HEK293T (cell line): ENCODE measurements around the gene UPK3B.
"Not testable (repeated sequence)": the region's sequence is repeated elsewhere in the genome, so short reads cannot be mapped to it uniquely, and the experiment has no call there.

ENCODE experiments used
- CTCF ChIA-PET: fragments of 350-600 bp; formaldehyde crosslinking; extraction: SDS; loops from one replicate; lab custom pipeline; 2021; ENCODE audit warnings: antibody characterized with exemption, inconsistent platforms; lab: Yijun Ruan, JAX
- POLR2A ChIA-PET: fragments of 350-600 bp; formaldehyde crosslinking; extraction: SDS; loops from one replicate; lab custom pipeline; 2020; ENCODE audit warnings: antibody characterized with exemption, inconsistent platforms; lab: Yijun Ruan, JAX
- DNase-seq: peaks from one replicate; pipeline ENCODE4 v3.0.0; 2012; ENCODE audit warnings: mixed read lengths; ENCODE audit errors: extremely low spot score

Gene UPK3B

GRCh38 chr7:76480403-76481253 is 29.7 kb upstream of the UPK3B start:
- CTCF ChIA-PET, DNase-seq, POLR2A ChIA-PET: not testable (repeated sequence)

- CTCF ChIA-PET, DNase-seq, POLR2A ChIA-PET: not testable (repeated sequence)
These were observed 27.7 kb upstream of the UPK3B start for GRCh38 chr7:76482660-76483059.

- DNase-seq, POLR2A ChIA-PET, CTCF ChIA-PET: not testable (repeated sequence)
These were observed 27.3 kb upstream of the UPK3B start for GRCh38 chr7:76483081-76483480.

GRCh38 chr7:76484456-76484855 is 25.9 kb upstream of the UPK3B start:
- POLR2A ChIA-PET, CTCF ChIA-PET: not testable (repeated sequence)

GRCh38 chr7:76485822-76486610 is 24.3 kb upstream of the UPK3B start:
- DNase-seq, CTCF ChIA-PET, POLR2A ChIA-PET: not testable (repeated sequence)

More at GRCh38 chr7:76484456-76484855, 25.9 kb upstream of the UPK3B start:
- DNase-seq: not testable (repeated sequence)

- CTCF ChIA-PET, POLR2A ChIA-PET, DNase-seq: not testable (repeated sequence)
These were observed 23.7 kb upstream of the UPK3B start for GRCh38 chr7:76486618-76487017.

GRCh38 chr7:76487969-76488368 is 22.4 kb upstream of the UPK3B start:
- DNase-seq, CTCF ChIA-PET, POLR2A ChIA-PET: not testable (repeated sequence)

- DNase-seq, POLR2A ChIA-PET, CTCF ChIA-PET: not testable (repeated sequence)
These were observed 18.2 kb upstream of the UPK3B start for GRCh38 chr7:76492139-76492538.

GRCh38 chr7:76495717-76496116 is 14.6 kb upstream of the UPK3B start:
- POLR2A ChIA-PET, CTCF ChIA-PET, DNase-seq: not testable (repeated sequence)

- POLR2A ChIA-PET, DNase-seq, CTCF ChIA-PET: not testable (repeated sequence)
These were observed 12.3 kb upstream of the UPK3B start for GRCh38 chr7:76497918-76498582.

GRCh38 chr7:76498583-76499200 is 11.7 kb upstream of the UPK3B start:
- POLR2A ChIA-PET, CTCF ChIA-PET, DNase-seq: not testable (repeated sequence)

- POLR2A ChIA-PET, DNase-seq, CTCF ChIA-PET: not testable (repeated sequence)
These were observed 11.0 kb upstream of the UPK3B start for GRCh38 chr7:76499201-76499923.

- CTCF ChIA-PET, DNase-seq, POLR2A ChIA-PET: not testable (repeated sequence)
These were observed 10.5 kb upstream of the UPK3B start for GRCh38 chr7:76499924-76500241.

GRCh38 chr7:76502224-76502623 is 8.1 kb upstream of the UPK3B start:
- DNase-seq, CTCF ChIA-PET, POLR2A ChIA-PET: not testable (repeated sequence)

GRCh38 chr7:76502836-76503235 is 7.5 kb upstream of the UPK3B start:
- DNase-seq, CTCF ChIA-PET, POLR2A ChIA-PET: not testable (repeated sequence)

GRCh38 chr7:76503244-76503643 is 7.1 kb upstream of the UPK3B start:
- CTCF ChIA-PET, DNase-seq, POLR2A ChIA-PET: not testable (repeated sequence)

- peak; percentile 1 for DNase-seq
- POLR2A ChIA-PET: interaction anchor here (1.4 kb wide), 1 partner anchor 11 kb away, joined by 3 read pairs; no protein-coding TSS in a partner anchor
- CTCF ChIA-PET: not testable (repeated sequence)
These were observed 5.8 kb upstream of the UPK3B start for GRCh38 chr7:76504351-76505167.
